Neural progenitor cell (in vitro differentiated cells): Measurements from ENCODE around the gene GLT6D1. TPM values are rescaled to one million over a fixed set of nuclear protein-coding genes. Genes with fewer than 3 reads are reported as not detected.

Experiments
- DNase-seq: peaks from one replicate; pipeline ENCODE4 v3.0.0-alpha.2; 2016; ENCODE audit warnings: low spot score
- H2AFZ ChIP-seq: fragments of 200-600 bp; sonication (generic); replicated peaks from 2 replicates; pipeline ENCODE4 v1.6.1; 2016; ENCODE audit warnings: antibody characterized with exemption
- H3F3A ChIP-seq: fragments of 200-600 bp; sonication (generic); 2 replicates; pipeline ENCODE4 v1.6.1; 2016; ENCODE audit warnings: antibody characterized with exemption, low read depth
- H3K27ac ChIP-seq: fragments of 200-600 bp; sonication (generic); 2 replicates; pipeline ENCODE4 v1.5.1; 2016; ENCODE audit warnings: mild to moderate bottlenecking
- H3K27me3 ChIP-seq: fragments of 200-600 bp; sonication (generic); 2 replicates; pipeline ENCODE4 v1.6.1; 2016; ENCODE audit warnings: mild to moderate bottlenecking, moderate library complexity
- H3K36me3 ChIP-seq: fragments of 200-600 bp; sonication (generic); 2 replicates; pipeline ENCODE4 v1.5.1; 2016
- H3K4me1 ChIP-seq: fragments of 200-600 bp; sonication (generic); 2 replicates; pipeline ENCODE4 v1.6.1; 2016; ENCODE audit warnings: mixed run types
- H3K4me2 ChIP-seq: fragments of 200-600 bp; sonication (generic); 2 replicates; pipeline ENCODE4 v1.6.1; 2016
- H3K4me3 ChIP-seq: fragments of 200-600 bp; sonication (generic); 2 replicates; pipeline ENCODE4 v1.5.1; 2016
- H3K79me2 ChIP-seq: fragments of 200-600 bp; sonication (generic); 2 replicates; pipeline ENCODE4 v1.6.1; 2016; ENCODE audit warnings: low read depth
- H3K9ac ChIP-seq: fragments of 200-600 bp; sonication (generic); 2 replicates; pipeline ENCODE4 v1.6.1; 2016
- H3K9me3 ChIP-seq: fragments of 200-600 bp; sonication (generic); 2 replicates; pipeline ENCODE4 v1.5.1; 2016; ENCODE audit warnings: low read depth
- H4K20me1 ChIP-seq: fragments of 200-600 bp; sonication (generic); 2 replicates; pipeline ENCODE4 v1.6.1; 2016; ENCODE audit warnings: low read depth
- H3K27ac Mint-ChIP-seq: 3 replicates; pipeline ENCODE4 v1.8.0; 2021; ENCODE audit warnings: mixed read lengths
- H3K27me3 Mint-ChIP-seq: 2 replicates; pipeline ENCODE4 v1.8.0; 2022; ENCODE audit warnings: low read depth, mild to moderate bottlenecking, inconsistent platforms, moderate library complexity, mixed read lengths; ENCODE audit not compliant: insufficient read depth
- H3K36me3 Mint-ChIP-seq: 3 replicates; pipeline ENCODE4 v1.8.0; 2021; ENCODE audit warnings: mixed read lengths
- H3K4me1 Mint-ChIP-seq: 3 replicates; pipeline ENCODE4 v1.8.0; 2021; ENCODE audit warnings: mixed read lengths
- H3K4me3 Mint-ChIP-seq: 3 replicates; pipeline ENCODE4 v1.8.0; 2021; ENCODE audit warnings: mild to moderate bottlenecking, moderate library complexity, mixed read lengths
- H3K9me3 Mint-ChIP-seq: 3 replicates; pipeline ENCODE4 v1.8.0; 2020; ENCODE audit warnings: mixed read lengths
- CTCF ChIP-seq: fragments of 200-600 bp; sonication (generic); IDR thresholded peaks from 2 replicates; pipeline ENCODE4 v1.5.1; 2017; ENCODE audit warnings: antibody characterized with exemption, mild to moderate bottlenecking
- EZH2 ChIP-seq: fragments of 200-600 bp; sonication (generic); IDR thresholded peaks from 2 replicates; pipeline ENCODE4 v1.6.1; 2017; ENCODE audit warnings: antibody characterized with exemption, mild to moderate bottlenecking, moderate library complexity
- EZH2phosphoT487 ChIP-seq: fragments of 200-600 bp; sonication (generic); IDR thresholded peaks from 2 replicates; pipeline ENCODE4 v1.6.1; 2017; ENCODE audit warnings: antibody characterized with exemption
- total RNA-seq: library from RNA; depleted of rRNA; stranded (reverse); fragments of >200 nt; gene quantifications from 2 replicates; pipeline ENCODE4 v1.2.3, GENCODE V29; 2015; ENCODE audit warnings: low replicate concordance

Gene GLT6D1
- total RNA-seq, 1 donor from 2014 or later = 0.80 TPM

GRCh38 chr9:135581636-135582426 lies 57.5 kb downstream of the GLT6D1 start:
- Histone ChIP-seq H3K27me3 (no peaks in the 10 kb centered on the region), H3K9me3 (no peaks in the 10 kb centered on the region), H3K4me1 (no peaks in the 10 kb centered on the region), H3F3A (no peaks in the 10 kb centered on the region), H3K79me2 (no peaks in the 10 kb centered on the region), H2AFZ (no peak overlapping the region), H3K9ac (no peak overlapping the region), H3K36me3 (no peaks in the 10 kb centered on the region), H3K4me3 (no peak overlapping the region), H3K4me2 (no peak overlapping the region), H3K27ac (no peak overlapping the region), H4K20me1 (no peaks in the 10 kb centered on the region)
- DNase-seq = no peak
- H3K9me3 Mint-ChIP-seq = no peaks in the 10 kb centered on the region
- no peak overlapping the region for H3K4me3 Mint-ChIP-seq
- TF ChIP-seq CTCF = no peak
- TF ChIP-seq EZH2 = no peak
- H3K4me1 Mint-ChIP-seq = peaks cover 2% of the 10 kb centered on the region
- no peaks in the 10 kb centered on the region for H3K36me3 Mint-ChIP-seq
- H3K27ac Mint-ChIP-seq = no peak overlapping the region
- H3K27me3 Mint-ChIP-seq = peaks cover 7% of the 10 kb centered on the region

- Mint-ChIP-seq H3K4me3 (peak overlapping the region; percentile 50), H3K9me3 (no peaks in the 10 kb centered on the region), H3K27ac (no peak overlapping the region), H3K36me3 (no peaks in the 10 kb centered on the region), H3K27me3 (peaks cover 7% of the 10 kb centered on the region), H3K4me1 (peaks cover 2% of the 10 kb centered on the region)
- Histone ChIP-seq H3K36me3 (no peaks in the 10 kb centered on the region), H3K27ac (no peak overlapping the region), H4K20me1 (no peaks in the 10 kb centered on the region), H3K9ac (no peak overlapping the region), H3K4me3 (no peak overlapping the region), H3K4me1 (no peaks in the 10 kb centered on the region), H2AFZ (no peak overlapping the region), H3F3A (no peaks in the 10 kb centered on the region), H3K9me3 (no peaks in the 10 kb centered on the region), H3K79me2 (no peaks in the 10 kb centered on the region), H3K27me3 (no peaks in the 10 kb centered on the region), H3K4me2 (no peak overlapping the region)
- TF ChIP-seq CTCF (no peak), EZH2 (no peak), EZH2phosphoT487 (no peak)
- DNase-seq = no peak
Observed at GRCh38 chr9:135580664-135581380, 58.5 kb downstream of the GLT6D1 start.

GRCh38 chr9:135579889-135580660 lies 59.3 kb downstream of the GLT6D1 start:
- Histone ChIP-seq H3K27ac (no peak overlapping the region), H3K4me2 (no peak overlapping the region), H3K4me3 (no peak overlapping the region)

More at GRCh38 chr9:135579889-135580660, 59.3 kb downstream of the GLT6D1 start:
- peaks cover 5% of the 10 kb centered on the region for H3K27me3 Mint-ChIP-seq
- H3K27ac Mint-ChIP-seq = no peak overlapping the region
- H3K4me3 Mint-ChIP-seq = no peak overlapping the region
- Histone ChIP-seq H3K9ac (no peak overlapping the region), H3K4me1 (no peaks in the 10 kb centered on the region), H3F3A (no peaks in the 10 kb centered on the region), H2AFZ (no peak overlapping the region), H4K20me1 (no peaks in the 10 kb centered on the region), H3K79me2 (no peaks in the 10 kb centered on the region), H3K36me3 (no peaks in the 10 kb centered on the region), H3K9me3 (no peaks in the 10 kb centered on the region), H3K27me3 (no peaks in the 10 kb centered on the region)
- no peak for DNase-seq
- peaks cover 2% of the 10 kb centered on the region for H3K4me1 Mint-ChIP-seq
- no peak for TF ChIP-seq EZH2
- no peak for TF ChIP-seq CTCF
- no peak for TF ChIP-seq EZH2phosphoT487
- no peaks in the 10 kb centered on the region for H3K9me3 Mint-ChIP-seq
- no peaks in the 10 kb centered on the region for H3K36me3 Mint-ChIP-seq
